Measurements from ENCODE around the gene PDE1A.

DNA sequence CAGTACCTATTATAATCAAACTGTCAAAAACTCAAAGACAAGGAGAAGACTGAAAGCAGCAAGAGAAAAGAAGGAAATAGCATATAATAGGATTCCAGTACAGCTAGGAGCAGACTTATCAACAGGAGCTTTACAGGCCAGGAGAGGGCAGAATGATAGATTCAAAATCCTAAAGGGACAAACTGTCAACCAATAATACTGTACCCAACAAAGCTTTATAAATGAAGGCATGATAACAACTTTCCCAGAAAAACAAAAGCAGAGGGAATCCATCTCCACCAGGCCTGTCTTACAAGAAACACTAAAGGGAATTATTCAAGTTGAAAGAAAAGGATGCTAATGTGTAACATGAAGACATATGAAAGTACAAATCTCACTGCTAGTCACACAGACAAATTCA is 42.0 kb downstream of the PDE1A start:
- TF ChIP-seq POLR2A (IDR thresholded peaks at IDR 0.05): no peak
- TF ChIP-seq, protein P1, sequence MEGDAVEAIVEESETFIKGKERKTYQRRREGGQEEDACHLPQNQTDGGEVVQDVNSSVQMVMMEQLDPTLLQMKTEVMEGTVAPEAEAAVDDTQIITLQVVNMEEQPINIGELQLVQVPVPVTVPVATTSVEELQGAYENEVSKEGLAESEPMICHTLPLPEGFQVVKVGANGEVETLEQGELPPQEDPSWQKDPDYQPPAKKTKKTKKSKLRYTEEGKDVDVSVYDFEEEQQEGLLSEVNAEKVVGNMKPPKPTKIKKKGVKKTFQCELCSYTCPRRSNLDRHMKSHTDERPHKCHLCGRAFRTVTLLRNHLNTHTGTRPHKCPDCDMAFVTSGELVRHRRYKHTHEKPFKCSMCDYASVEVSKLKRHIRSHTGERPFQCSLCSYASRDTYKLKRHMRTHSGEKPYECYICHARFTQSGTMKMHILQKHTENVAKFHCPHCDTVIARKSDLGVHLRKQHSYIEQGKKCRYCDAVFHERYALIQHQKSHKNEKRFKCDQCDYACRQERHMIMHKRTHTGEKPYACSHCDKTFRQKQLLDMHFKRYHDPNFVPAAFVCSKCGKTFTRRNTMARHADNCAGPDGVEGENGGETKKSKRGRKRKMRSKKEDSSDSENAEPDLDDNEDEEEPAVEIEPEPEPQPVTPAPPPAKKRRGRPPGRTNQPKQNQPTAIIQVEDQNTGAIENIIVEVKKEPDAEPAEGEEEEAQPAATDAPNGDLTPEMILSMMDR (IDR thresholded peaks at IDR 0.05): no peak

Measured in breast epithelium (tissue), 3 donors.